Stimulated activated memory B cell treated with anti-CD40 and anti-IgM and Interleukin-4, amounts not matched to agents 10 μg/mL and 1 μg/mL and 100 μg/mL, for 72 hours (primary cell): ENCODE data around the gene FCHSD2.
A peak's percentile ranks its signal among the peaks of the same experiment; 100 is the strongest.
"Not testable (repeated sequence)": the region's sequence is repeated elsewhere in the genome, so short reads cannot be mapped to it uniquely, and the experiment has no call there.

Experiments used
- ATAC-seq: fragments of 150-1000 bp; cut with Tn5 transposase; 2 replicates; pipeline ENCODE4 v1.10.0; 2021
- H3K27ac Mint-ChIP-seq: one replicate; pipeline ENCODE4 v1.8.0; 2022; ENCODE audit warnings: mild to moderate bottlenecking, mixed read lengths
- H3K27me3 Mint-ChIP-seq: one replicate; pipeline ENCODE4 v1.8.0; 2022; ENCODE audit warnings: mixed read lengths
- H3K36me3 Mint-ChIP-seq: one replicate; pipeline ENCODE4 v1.8.0; 2022; ENCODE audit warnings: mixed read lengths
- H3K4me1 Mint-ChIP-seq: one replicate; pipeline ENCODE4 v1.8.0; 2022; ENCODE audit warnings: mixed read lengths
- H3K4me3 Mint-ChIP-seq: one replicate; pipeline ENCODE4 v1.8.0; 2022; ENCODE audit warnings: mild to moderate bottlenecking, moderate library complexity, mixed read lengths
- H3K9me3 Mint-ChIP-seq: one replicate; pipeline ENCODE4 v1.8.0; 2022; ENCODE audit warnings: mixed read lengths

Gene FCHSD2

GRCh38 chr11:73047773-73048371 lies 94.2 kb downstream of the FCHSD2 start:
- ATAC-seq, result peak; percentile 92
- peaks cover 7% of the 10 kb centered on the region for H3K36me3 Mint-ChIP-seq
- H3K4me3 Mint-ChIP-seq, result peak overlapping the region; percentile 32
- H3K9me3 Mint-ChIP-seq, result no peaks in the 10 kb centered on the region
- peaks cover 44% of the 10 kb centered on the region for H3K4me1 Mint-ChIP-seq
- H3K27me3 Mint-ChIP-seq, result no peaks in the 10 kb centered on the region
- peak overlapping the region; percentile 94 for H3K27ac Mint-ChIP-seq

GRCh38 chr11:73040046-73040445 lies 102.1 kb downstream of the FCHSD2 start:
- H3K4me1 Mint-ChIP-seq, result peaks cover 42% of the 10 kb centered on the region
- H3K4me3 Mint-ChIP-seq, result no peak overlapping the region
- H3K27me3 Mint-ChIP-seq, result no peaks in the 10 kb centered on the region
- H3K9me3 Mint-ChIP-seq, result no peaks in the 10 kb centered on the region
- peaks cover 58% of the 10 kb centered on the region for H3K36me3 Mint-ChIP-seq
- ATAC-seq, result no peak
- H3K27ac Mint-ChIP-seq, result no peak overlapping the region

GRCh38 chr11:73034777-73035176 lies 107.3 kb downstream of the FCHSD2 start:
- Mint-ChIP-seq H3K9me3 (no peaks in the 10 kb centered on the region), H3K4me3 (no peak overlapping the region), H3K4me1 (peaks cover 50% of the 10 kb centered on the region), H3K27me3 (no peaks in the 10 kb centered on the region), H3K36me3 (peaks cover 44% of the 10 kb centered on the region), H3K27ac (peak overlapping the region; percentile 80)
- no peak for ATAC-seq

DNA sequence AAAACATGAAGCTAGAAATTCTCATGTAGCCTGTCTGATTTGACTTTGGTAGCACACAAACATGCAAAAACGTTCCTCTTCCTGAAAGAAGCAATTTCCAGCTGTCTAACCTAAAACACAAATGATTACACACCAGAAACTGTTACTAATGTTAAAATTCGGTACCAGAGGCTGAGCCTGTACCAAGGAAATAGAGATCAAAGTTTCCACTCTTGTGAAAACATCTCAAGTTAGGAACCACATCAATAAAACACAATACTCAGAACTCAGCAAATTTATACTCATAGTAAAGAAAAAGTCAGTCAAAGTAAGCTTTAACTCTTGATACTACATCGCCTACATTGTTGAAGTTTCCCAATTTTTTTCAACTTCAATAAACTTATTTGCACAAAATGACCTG lies 107.8 kb downstream of the FCHSD2 start:
- Mint-ChIP-seq H3K36me3 (peaks cover 46% of the 10 kb centered on the region), H3K9me3 (no peaks in the 10 kb centered on the region), H3K4me3 (no peak overlapping the region), H3K4me1 (peaks cover 54% of the 10 kb centered on the region), H3K27me3 (no peaks in the 10 kb centered on the region), H3K27ac (peak overlapping the region; percentile 80)
- ATAC-seq, result no peak

DNA sequence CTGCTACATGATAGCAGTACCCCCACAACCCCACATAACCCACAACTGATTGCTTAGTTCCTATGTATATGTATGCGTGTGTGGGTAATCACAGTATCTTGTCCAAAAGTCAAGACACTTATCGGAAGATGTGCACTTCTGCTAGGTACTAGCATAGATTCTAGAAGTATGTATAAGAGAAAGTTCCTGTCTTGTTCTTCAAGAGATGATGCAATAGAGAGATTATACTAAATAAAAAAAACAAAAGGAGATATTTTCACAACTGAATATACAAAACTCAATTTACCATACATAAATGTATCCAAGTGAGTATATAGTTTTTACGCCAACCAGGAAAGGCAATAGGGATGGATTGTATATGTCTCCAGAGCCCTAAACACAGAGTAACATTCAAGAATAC lies 112.0 kb downstream of the FCHSD2 start:
- ATAC-seq, result no peak
- peaks cover 59% of the 10 kb centered on the region for H3K36me3 Mint-ChIP-seq
- no peaks in the 10 kb centered on the region for H3K27me3 Mint-ChIP-seq
- peak overlapping the region; percentile 81 for H3K27ac Mint-ChIP-seq
- H3K4me3 Mint-ChIP-seq, result no peak overlapping the region
- peaks cover 55% of the 10 kb centered on the region for H3K4me1 Mint-ChIP-seq
- H3K9me3 Mint-ChIP-seq, result peaks cover 11% of the 10 kb centered on the region

GRCh38 chr11:73029403-73029802 lies 112.7 kb downstream of the FCHSD2 start:
- ATAC-seq, result no peak
- Mint-ChIP-seq H3K27ac (peak overlapping the region; percentile 81), H3K9me3 (peaks cover 16% of the 10 kb centered on the region), H3K4me3 (no peak overlapping the region), H3K36me3 (peaks cover 66% of the 10 kb centered on the region), H3K27me3 (no peaks in the 10 kb centered on the region), H3K4me1 (peaks cover 48% of the 10 kb centered on the region)

- peaks cover 22% of the 10 kb centered on the region for H3K9me3 Mint-ChIP-seq
- peaks cover 52% of the 10 kb centered on the region for H3K4me1 Mint-ChIP-seq
- H3K36me3 Mint-ChIP-seq, result peaks cover 74% of the 10 kb centered on the region
- peak overlapping the region; percentile 81 for H3K27ac Mint-ChIP-seq
- ATAC-seq, result peak; percentile 48
- H3K4me3 Mint-ChIP-seq, result no peak overlapping the region
- no peaks in the 10 kb centered on the region for H3K27me3 Mint-ChIP-seq
These were observed 113.5 kb downstream of the FCHSD2 start for GRCh38 chr11:73028611-73029010.

GRCh38 chr11:73027840-73028239 lies 114.3 kb downstream of the FCHSD2 start:
- Mint-ChIP-seq H3K36me3 (peaks cover 82% of the 10 kb centered on the region), H3K27ac (peak overlapping the region; percentile 81), H3K4me1 (peaks cover 54% of the 10 kb centered on the region), H3K9me3 (peaks cover 22% of the 10 kb centered on the region)
- not testable (repeated sequence) for ATAC-seq, H3K27me3 Mint-ChIP-seq, H3K4me3 Mint-ChIP-seq

DNA sequence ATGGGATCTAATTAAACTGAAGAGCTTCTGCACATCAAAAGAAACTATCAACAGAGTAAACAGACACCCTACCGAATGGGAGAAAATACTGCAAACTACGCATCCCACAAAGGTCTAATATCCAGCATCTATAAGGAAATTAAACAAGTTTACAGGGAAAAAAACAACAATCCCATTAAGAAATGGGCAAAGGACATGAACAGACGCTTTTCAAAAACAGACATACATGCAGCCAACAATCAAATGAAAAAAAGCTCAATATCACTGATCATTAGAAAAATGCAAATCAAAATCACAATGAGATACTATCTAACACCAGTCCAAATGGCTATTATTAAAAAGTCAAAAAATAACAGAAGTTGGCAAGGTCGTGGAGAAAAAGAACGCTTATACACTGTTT lies 117.5 kb downstream of the FCHSD2 start:
- Mint-ChIP-seq H3K27me3 (no peaks in the 10 kb centered on the region), H3K4me1 (peaks cover 62% of the 10 kb centered on the region), H3K36me3 (peaks cover 81% of the 10 kb centered on the region), H3K4me3 (no peak overlapping the region), H3K27ac (no peak overlapping the region), H3K9me3 (peaks cover 25% of the 10 kb centered on the region)
- ATAC-seq, result no peak

- no peaks in the 10 kb centered on the region for H3K27me3 Mint-ChIP-seq
- peaks cover 14% of the 10 kb centered on the region for H3K9me3 Mint-ChIP-seq
- no peak overlapping the region for H3K27ac Mint-ChIP-seq
- no peak overlapping the region for H3K4me3 Mint-ChIP-seq
- peaks cover 62% of the 10 kb centered on the region for H3K36me3 Mint-ChIP-seq
- H3K4me1 Mint-ChIP-seq, result peaks cover 59% of the 10 kb centered on the region
- no peak for ATAC-seq
These were observed 122.1 kb downstream of the FCHSD2 start for GRCh38 chr11:73019996-73020395.

DNA sequence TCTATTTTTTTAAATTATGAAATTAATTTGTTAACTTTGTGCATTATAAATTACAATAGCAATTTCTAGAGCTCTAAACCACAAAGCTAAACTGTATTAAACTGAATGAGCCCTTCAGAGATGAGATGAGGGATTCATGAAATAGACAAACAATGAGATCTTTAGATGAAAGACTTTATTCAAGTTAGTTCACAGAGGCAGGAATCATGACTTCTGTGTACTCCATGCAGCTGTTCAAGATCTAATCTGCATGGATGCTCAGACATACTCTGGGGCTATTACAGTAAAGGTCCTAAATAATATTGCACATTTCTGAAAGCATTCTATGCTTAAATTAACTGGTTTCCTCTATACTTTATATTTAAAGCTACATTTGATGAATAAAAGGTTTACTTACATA lies 122.7 kb downstream of the FCHSD2 start:
- Mint-ChIP-seq H3K36me3 (peaks cover 60% of the 10 kb centered on the region), H3K27ac (no peak overlapping the region), H3K4me3 (no peak overlapping the region), H3K9me3 (peaks cover 10% of the 10 kb centered on the region), H3K4me1 (peaks cover 62% of the 10 kb centered on the region), H3K27me3 (no peaks in the 10 kb centered on the region)
- no peak for ATAC-seq

DNA sequence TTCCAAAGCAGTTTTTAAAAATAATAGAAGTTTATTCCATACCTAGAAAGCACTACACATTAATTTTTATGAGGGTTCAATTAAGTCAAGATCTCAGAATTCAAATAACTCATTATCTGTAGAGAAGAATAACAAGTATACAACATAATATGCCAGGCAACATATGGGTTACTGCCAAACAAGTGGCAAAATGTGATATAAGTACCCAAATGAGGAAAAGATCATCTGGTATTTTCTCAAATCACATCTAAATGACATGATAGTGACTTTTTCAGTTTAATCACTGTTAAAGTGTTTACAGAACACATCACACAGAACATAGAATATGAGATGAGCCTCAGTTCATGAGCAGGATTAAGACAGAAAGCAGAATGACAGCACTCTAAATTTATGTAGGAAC lies 123.3 kb downstream of the FCHSD2 start:
- Mint-ChIP-seq H3K9me3 (peaks cover 6% of the 10 kb centered on the region), H3K4me1 (peaks cover 63% of the 10 kb centered on the region), H3K27ac (peak overlapping the region; percentile 61), H3K36me3 (peaks cover 60% of the 10 kb centered on the region), H3K27me3 (no peaks in the 10 kb centered on the region), H3K4me3 (no peak overlapping the region)
- ATAC-seq, result no peak

GRCh38 chr11:73017024-73017751 lies 124.9 kb downstream of the FCHSD2 start:
- Mint-ChIP-seq H3K27me3 (no peaks in the 10 kb centered on the region), H3K4me1 (peaks cover 61% of the 10 kb centered on the region), H3K36me3 (peaks cover 60% of the 10 kb centered on the region), H3K9me3 (peaks cover 3% of the 10 kb centered on the region), H3K4me3 (peak overlapping the region; percentile 13), H3K27ac (peak overlapping the region; percentile 61)
- no peak for ATAC-seq

- Mint-ChIP-seq H3K27me3 (no peaks in the 10 kb centered on the region), H3K36me3 (peaks cover 78% of the 10 kb centered on the region), H3K4me1 (peaks cover 45% of the 10 kb centered on the region), H3K9me3 (peaks cover 14% of the 10 kb centered on the region), H3K27ac (peak overlapping the region; percentile 32), H3K4me3 (no peak overlapping the region)
- ATAC-seq, result no peak
These were observed 129.1 kb downstream of the FCHSD2 start for GRCh38 chr11:73013021-73013420.

DNA sequence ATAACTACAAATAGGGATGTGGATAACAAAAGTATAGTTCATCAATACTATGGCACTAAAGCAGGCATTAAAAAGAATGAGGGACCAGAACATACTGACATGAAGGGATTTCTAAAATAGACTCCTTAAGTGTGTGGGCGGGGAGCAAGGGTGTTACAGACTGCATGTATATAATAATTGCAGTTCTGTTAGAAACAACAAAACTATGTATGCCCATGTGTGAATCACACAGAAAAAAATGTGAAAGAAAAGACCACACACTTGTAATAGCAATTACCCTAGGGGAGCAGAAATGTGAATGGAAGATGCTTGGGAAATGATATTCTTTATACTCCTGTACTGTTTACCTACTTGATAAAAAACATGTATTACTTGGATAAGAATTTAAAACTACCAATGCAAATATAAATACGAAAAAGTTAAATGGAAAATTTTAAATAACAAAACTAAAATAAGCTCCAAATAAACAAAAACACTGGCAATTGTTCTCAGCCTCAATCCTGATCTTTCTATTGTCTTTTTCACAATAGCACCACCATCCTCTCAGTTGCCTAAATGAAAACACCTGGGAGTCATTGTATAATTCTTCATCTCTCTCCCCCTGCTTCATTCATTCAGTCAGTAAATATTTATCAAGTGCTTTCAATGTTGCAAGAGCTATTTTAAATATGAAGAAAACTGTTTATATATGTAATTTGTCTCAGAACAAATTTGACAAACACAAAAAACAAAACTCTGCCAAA lies 129.8 kb downstream of the FCHSD2 start:
- Mint-ChIP-seq H3K27me3 (no peaks in the 10 kb centered on the region), H3K27ac (peak overlapping the region; percentile 32), H3K36me3 (peaks cover 78% of the 10 kb centered on the region), H3K9me3 (peaks cover 14% of the 10 kb centered on the region), H3K4me1 (peaks cover 42% of the 10 kb centered on the region), H3K4me3 (no peak overlapping the region)
- ATAC-seq, result no peak
